ENCODE data around the gene SLC25A22. TPM values are rescaled to one million over a fixed set of nuclear protein-coding genes. Genes with fewer than 3 reads are reported as not detected.

The SLC25A22 gene
- 11.0 TPM for total RNA-seq

- peak; percentile 68 for ATAC-seq
These were observed at the start of gene SLC25A22 for GRCh38 chr11:798093-798713. TSS of gene SLC25A22 (minus strand) at chr11:798281. CDS start at chr11:795006, 3,275 bp downstream.

- ATAC-seq, result no peak
These were observed 49.8 kb upstream of the SLC25A22 start for GRCh38 chr11:847876-848275.

GRCh38 chr11:846496-847098 is 48.5 kb upstream of the SLC25A22 start:
- ATAC-seq, result peak; percentile 3

GRCh38 chr11:845872-846495 is 47.9 kb upstream of the SLC25A22 start:
- ATAC-seq, result no peak

GRCh38 chr11:844693-845644 is 46.9 kb upstream of the SLC25A22 start:
- ATAC-seq, result peak; percentile 2

GRCh38 chr11:843818-844692 is 46.0 kb upstream of the SLC25A22 start:
- peak; percentile 19 for ATAC-seq

- ATAC-seq, result no peak
These were observed 45.1 kb upstream of the SLC25A22 start for GRCh38 chr11:843086-843734.

GRCh38 chr11:842370-843002 is 44.4 kb upstream of the SLC25A22 start, which contains the start of the genes POLR2L and TSPAN4:
TSS of gene POLR2L (minus strand) at chr11:842529. CDS start at chr11:842508, 21 bp downstream.
TSS of gene TSPAN4 (plus strand) at chr11:842852. CDS start at chr11:850305, 7,453 bp downstream.
- ATAC-seq, result peak; percentile 66

GRCh38 chr11:841981-842369 is 43.9 kb upstream of the SLC25A22 start:
- ATAC-seq, result no peak

GRCh38 chr11:839875-840617 is 42.0 kb upstream of the SLC25A22 start:
- ATAC-seq, result no peak

- ATAC-seq, result no peak
These were observed 41.2 kb upstream of the SLC25A22 start for GRCh38 chr11:839280-839623.

GRCh38 chr11:838441-839279 is 40.6 kb upstream of the SLC25A22 start:
- no peak for ATAC-seq

GRCh38 chr11:837990-838307 is 39.9 kb upstream of the SLC25A22 start:
- no peak for ATAC-seq

- ATAC-seq, result no peak
These were observed 39.3 kb upstream of the SLC25A22 start for GRCh38 chr11:837189-837989.

GRCh38 chr11:836700-837099 is 38.6 kb upstream of the SLC25A22 start:
- no peak for ATAC-seq

- ATAC-seq, result no peak
These were observed 38.2 kb upstream of the SLC25A22 start for GRCh38 chr11:836274-836673.

- peak; percentile 65 for ATAC-seq
These were observed 36.6 kb upstream of the SLC25A22 start for GRCh38 chr11:834371-835316.
